Astrocyte (in vitro differentiated cells and primary cell): Measurements from ENCODE around the gene BATF. TPM values are rescaled to one million over a fixed set of nuclear protein-coding genes. Genes with fewer than 3 reads are reported as not detected.
A peak's percentile ranks its signal among the peaks of the same experiment; 100 is the strongest.

Experiments
- DNase-seq: peaks from one replicate; pipeline ENCODE4 v3.0.0-alpha.2; 2010; ENCODE audit warnings: low read depth
- FAIRE-seq: peaks from 2 replicates; lab custom pipeline; 2011; peaks lifted over from hg19 to GRCh38; lab: Jason Lieb, UNC
- H2AFZ ChIP-seq: 2 replicates; pipeline ENCODE4 v1.6.0; 2012; ENCODE audit warnings: low read depth, low read length, inconsistent platforms
- H3K27ac ChIP-seq: 2 replicates; pipeline ENCODE4 v1.5.1; 2011; ENCODE audit warnings: low read depth, low read length, inconsistent platforms
- H3K27me3 ChIP-seq: 2 replicates; pipeline ENCODE4 v1.6.0; 2011; ENCODE audit warnings: low read length, inconsistent platforms; ENCODE audit not compliant: insufficient read depth
- H3K36me3 ChIP-seq: 2 replicates; pipeline ENCODE4 v1.5.1; 2011; ENCODE audit warnings: low read length, inconsistent platforms; ENCODE audit not compliant: insufficient read depth
- H3K4me1 ChIP-seq: 2 replicates; pipeline ENCODE4 v1.5.1; 2011; ENCODE audit warnings: low read length, inconsistent platforms; ENCODE audit not compliant: insufficient read depth
- H3K4me2 ChIP-seq: 2 replicates; pipeline ENCODE4 v1.6.0; 2012; ENCODE audit warnings: low read length, inconsistent platforms
- H3K4me3 ChIP-seq: 2 replicates; pipeline ENCODE4 v1.5.1; 2011; ENCODE audit warnings: low read depth, mild to moderate bottlenecking, low read length, inconsistent platforms; ENCODE audit not compliant: insufficient read depth
- H3K79me2 ChIP-seq: 2 replicates; pipeline ENCODE4 v1.6.0; 2012; ENCODE audit warnings: mild to moderate bottlenecking, low read length, inconsistent platforms; ENCODE audit not compliant: insufficient read depth
- H3K9ac ChIP-seq: 2 replicates; pipeline ENCODE4 v1.6.0; 2012; ENCODE audit warnings: mild to moderate bottlenecking, low read length, inconsistent platforms
- H3K9me3 ChIP-seq: 2 replicates; pipeline ENCODE4 v1.5.1; 2012; ENCODE audit warnings: low read depth, mild to moderate bottlenecking, low read length, inconsistent platforms; ENCODE audit not compliant: insufficient read depth
- H4K20me1 ChIP-seq: 2 replicates; pipeline ENCODE4 v1.6.0; 2012; ENCODE audit warnings: low read length, inconsistent platforms; ENCODE audit not compliant: insufficient read depth
- H3K27ac Mint-ChIP-seq: one replicate; pipeline ENCODE4 v1.8.0; 2021; ENCODE audit warnings: mild to moderate bottlenecking, mixed read lengths; ENCODE audit not compliant: unreplicated experiment
- H3K27me3 Mint-ChIP-seq: one replicate; pipeline ENCODE4 v1.8.0; 2021; ENCODE audit warnings: low read depth, mixed read lengths; ENCODE audit not compliant: unreplicated experiment
- H3K36me3 Mint-ChIP-seq: one replicate; pipeline ENCODE4 v1.8.0; 2021; ENCODE audit warnings: low read depth, mixed read lengths; ENCODE audit not compliant: unreplicated experiment
- H3K4me1 Mint-ChIP-seq: one replicate; pipeline ENCODE4 v1.8.0; 2021; ENCODE audit warnings: low read depth, mixed read lengths; ENCODE audit not compliant: unreplicated experiment
- H3K4me3 Mint-ChIP-seq: one replicate; pipeline ENCODE4 v1.8.0; 2021; ENCODE audit warnings: mild to moderate bottlenecking, moderate library complexity, mixed read lengths; ENCODE audit not compliant: unreplicated experiment
- H3K9me3 Mint-ChIP-seq: one replicate; pipeline ENCODE4 v1.8.0; 2021; ENCODE audit warnings: mild to moderate bottlenecking, mixed read lengths; ENCODE audit not compliant: unreplicated experiment
- EZH2 ChIP-seq: IDR thresholded peaks from 2 replicates; pipeline ENCODE4 v1.6.1; 2012; ENCODE audit warnings: mild to moderate bottlenecking, low read length, inconsistent platforms; ENCODE audit not compliant: insufficient read depth
- total RNA-seq: library from RNA; stranded (reverse); gene quantifications from 2 replicates; pipeline ENCODE4 v1.2.1, GENCODE V29; 2021
- TF ChIP-seq, protein P1 (sequence below): IDR thresholded peaks from 2 replicates; pipeline ENCODE4 v1.5.1; 2011; ENCODE audit warnings: low read depth, mild to moderate bottlenecking, inconsistent platforms, low read length, moderate library complexity; ENCODE audit not compliant: insufficient read depth

BATF gene
- total RNA-seq, 1 donor from 2014 or later = not detected

GRCh38 chr14:75577090-75577489, 54.8 kb downstream of the BATF start:
- Mint-ChIP-seq H3K4me1 (peaks cover 14% of the 10 kb centered on the region), H3K9me3 (no peaks in the 10 kb centered on the region), H3K4me3 (peak overlapping the region; percentile 92), H3K27me3 (peaks cover 20% of the 10 kb centered on the region), H3K36me3 (no peaks in the 10 kb centered on the region), H3K27ac (no peak overlapping the region)
- TF ChIP-seq, protein P1, sequence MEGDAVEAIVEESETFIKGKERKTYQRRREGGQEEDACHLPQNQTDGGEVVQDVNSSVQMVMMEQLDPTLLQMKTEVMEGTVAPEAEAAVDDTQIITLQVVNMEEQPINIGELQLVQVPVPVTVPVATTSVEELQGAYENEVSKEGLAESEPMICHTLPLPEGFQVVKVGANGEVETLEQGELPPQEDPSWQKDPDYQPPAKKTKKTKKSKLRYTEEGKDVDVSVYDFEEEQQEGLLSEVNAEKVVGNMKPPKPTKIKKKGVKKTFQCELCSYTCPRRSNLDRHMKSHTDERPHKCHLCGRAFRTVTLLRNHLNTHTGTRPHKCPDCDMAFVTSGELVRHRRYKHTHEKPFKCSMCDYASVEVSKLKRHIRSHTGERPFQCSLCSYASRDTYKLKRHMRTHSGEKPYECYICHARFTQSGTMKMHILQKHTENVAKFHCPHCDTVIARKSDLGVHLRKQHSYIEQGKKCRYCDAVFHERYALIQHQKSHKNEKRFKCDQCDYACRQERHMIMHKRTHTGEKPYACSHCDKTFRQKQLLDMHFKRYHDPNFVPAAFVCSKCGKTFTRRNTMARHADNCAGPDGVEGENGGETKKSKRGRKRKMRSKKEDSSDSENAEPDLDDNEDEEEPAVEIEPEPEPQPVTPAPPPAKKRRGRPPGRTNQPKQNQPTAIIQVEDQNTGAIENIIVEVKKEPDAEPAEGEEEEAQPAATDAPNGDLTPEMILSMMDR = no peak
- TF ChIP-seq EZH2 = no peak
- H2AFZ ChIP-seq = no peak overlapping the region
- DNase-seq (no peak), FAIRE-seq (no peak)
- no peaks in the 10 kb centered on the region for H3K36me3 ChIP-seq
- no peak overlapping the region for H3K9ac ChIP-seq
- no peaks in the 10 kb centered on the region for H3K9me3 ChIP-seq
- peaks cover 6% of the 10 kb centered on the region for H3K27me3 ChIP-seq
- no peak overlapping the region for H3K4me2 ChIP-seq
- no peak overlapping the region for H3K27ac ChIP-seq
- no peaks in the 10 kb centered on the region for H4K20me1 ChIP-seq
- H3K4me1 ChIP-seq = peaks cover 11% of the 10 kb centered on the region
- no peaks in the 10 kb centered on the region for H3K79me2 ChIP-seq
- H3K4me3 ChIP-seq = no peak overlapping the region

- peaks cover 14% of the 10 kb centered on the region for H3K4me1 Mint-ChIP-seq
- TF ChIP-seq, protein P1 = peak; percentile 78
- TF ChIP-seq EZH2 = no peak
- H3K4me3 Mint-ChIP-seq = peak overlapping the region; percentile 92
- no peaks in the 10 kb centered on the region for H3K9me3 Mint-ChIP-seq
- Histone ChIP-seq H4K20me1 (no peaks in the 10 kb centered on the region), H3K36me3 (no peaks in the 10 kb centered on the region), H3K27me3 (peaks cover under 1% of the 10 kb centered on the region), H3K9ac (peak overlapping the region; percentile 69), H3K4me1 (peaks cover 11% of the 10 kb centered on the region), H3K27ac (no peak overlapping the region), H3K79me2 (no peaks in the 10 kb centered on the region), H3K4me3 (peak overlapping the region; percentile 50), H2AFZ (peak overlapping the region; percentile 54), H3K9me3 (no peaks in the 10 kb centered on the region), H3K4me2 (peak overlapping the region; percentile 97)
- H3K27ac Mint-ChIP-seq = peak overlapping the region; percentile 77
- peaks cover 17% of the 10 kb centered on the region for H3K27me3 Mint-ChIP-seq
- H3K36me3 Mint-ChIP-seq = no peaks in the 10 kb centered on the region
- FAIRE-seq (peak; percentile 23), DNase-seq (peak; percentile 55)
Observed at GRCh38 chr14:75577729-75578101, 55.4 kb downstream of the BATF start.

DNA sequence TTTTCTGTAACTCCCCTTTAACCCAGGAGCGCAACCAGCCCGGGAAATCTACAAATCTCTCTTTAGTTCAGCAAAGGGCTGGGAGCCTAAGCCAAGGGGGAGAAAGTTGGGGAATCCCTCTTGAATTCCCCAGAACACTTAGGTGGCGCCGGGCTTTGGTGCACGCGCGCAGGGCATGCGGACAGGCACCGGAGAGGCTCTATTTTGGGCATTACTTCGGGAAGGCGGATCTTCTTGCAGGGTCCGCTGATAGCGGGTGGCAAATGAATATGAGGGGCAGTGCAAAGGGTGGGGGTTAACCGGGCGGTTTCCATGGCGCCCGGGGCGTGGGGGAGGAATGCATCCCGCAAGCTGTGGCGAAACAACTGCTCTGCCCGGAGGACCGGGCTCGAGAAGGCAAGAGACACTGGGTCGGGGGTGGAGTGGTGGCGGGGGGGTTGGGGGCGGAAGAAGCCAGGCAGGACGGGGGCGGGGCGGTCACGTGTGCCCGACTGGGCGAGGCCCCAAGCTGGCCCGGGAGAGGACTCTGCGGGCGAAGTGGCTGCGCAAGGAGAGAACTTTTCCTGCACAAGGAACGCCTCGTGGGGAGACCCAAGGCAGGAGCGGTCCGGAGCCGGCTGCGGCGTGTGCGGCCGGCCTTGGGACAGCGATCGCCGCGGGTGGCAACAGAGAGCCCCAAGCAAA, 56.0 kb downstream of the BATF start, which contains the start of gene FLVCR2:
TSS of gene FLVCR2 (plus strand) at position 519 of the 684 bp plus-strand sequence. CDS start 353 bp downstream, outside the sequence.
- Histone ChIP-seq H2AFZ (peak within 1 kb of the TSS; percentile 84), H4K20me1 (no peaks in the 10 kb centered on the region), H3K4me3 (peak within 1 kb of the TSS; percentile 66), H3K36me3 (no peaks in the 10 kb centered on the region), H3K4me2 (peak within 1 kb of the TSS; percentile 97), H3K9me3 (no peaks in the 10 kb centered on the region), H3K9ac (peak within 1 kb of the TSS; percentile 69), H3K79me2 (no peaks in the 10 kb centered on the region), H3K4me1 (peaks cover 11% of the 10 kb centered on the region), H3K27me3 (no peaks in the 10 kb centered on the region), H3K27ac (no peak within 1 kb of the TSS)
- peak; percentile 30 for DNase-seq
- H3K36me3 Mint-ChIP-seq = no peaks in the 10 kb centered on the region
- H3K9me3 Mint-ChIP-seq = no peaks in the 10 kb centered on the region
- H3K27me3 Mint-ChIP-seq = peaks cover 17% of the 10 kb centered on the region
- TF ChIP-seq, protein P1 = no peak
- TF ChIP-seq EZH2 = no peak
- H3K4me1 Mint-ChIP-seq = peaks cover 14% of the 10 kb centered on the region
- H3K4me3 Mint-ChIP-seq = peak within 1 kb of the TSS; percentile 92
- H3K27ac Mint-ChIP-seq = peak within 1 kb of the TSS; percentile 77
- no peak for FAIRE-seq
